ENCODE measurements around the gene NAV2.
A peak's percentile ranks its signal among the peaks of the same experiment; 100 is the strongest.

Gene NAV2

DNA sequence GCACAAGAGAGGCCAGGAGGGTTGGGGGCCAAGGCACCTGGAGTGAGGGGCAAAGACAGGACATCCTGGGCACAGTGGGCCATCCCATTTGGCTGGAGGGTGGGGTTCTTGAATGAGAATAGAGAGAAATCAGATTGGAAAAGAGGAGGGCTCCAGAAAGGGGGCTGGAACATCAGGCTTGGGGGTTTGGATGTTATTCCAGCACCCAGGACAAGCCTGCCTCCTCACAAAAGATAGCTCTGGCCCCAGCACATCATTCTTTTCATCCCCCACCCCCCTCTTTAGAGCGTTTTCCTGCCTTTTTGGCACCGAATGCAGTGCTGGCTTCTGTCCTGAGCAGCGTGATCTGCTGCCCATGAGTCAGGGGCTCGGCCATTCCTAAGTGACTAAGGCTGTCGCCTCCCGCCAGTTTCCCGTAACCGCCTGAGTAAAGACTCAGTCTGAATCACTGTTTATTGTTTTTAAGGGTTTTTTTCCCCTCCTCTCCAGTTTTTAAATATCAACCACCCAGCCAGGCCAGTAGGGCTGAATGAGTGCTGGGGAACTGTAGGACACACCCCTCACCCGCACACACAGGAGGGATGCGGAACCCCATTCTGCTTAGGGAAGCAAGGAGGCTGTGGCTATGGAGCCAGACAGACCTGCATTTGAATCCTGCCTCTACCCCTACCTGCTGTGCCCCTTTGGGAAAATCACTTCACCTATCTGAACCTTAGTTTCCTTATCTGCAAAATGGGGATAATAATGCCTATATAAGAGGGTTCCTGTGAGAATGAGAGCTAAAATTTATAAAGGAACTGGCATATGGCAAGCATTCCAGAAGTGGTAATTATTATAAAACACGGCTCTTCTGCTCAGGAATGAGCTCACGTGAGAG is 32.4 kb upstream of the NAV2 start:
- TF ChIP-seq, protein P1, sequence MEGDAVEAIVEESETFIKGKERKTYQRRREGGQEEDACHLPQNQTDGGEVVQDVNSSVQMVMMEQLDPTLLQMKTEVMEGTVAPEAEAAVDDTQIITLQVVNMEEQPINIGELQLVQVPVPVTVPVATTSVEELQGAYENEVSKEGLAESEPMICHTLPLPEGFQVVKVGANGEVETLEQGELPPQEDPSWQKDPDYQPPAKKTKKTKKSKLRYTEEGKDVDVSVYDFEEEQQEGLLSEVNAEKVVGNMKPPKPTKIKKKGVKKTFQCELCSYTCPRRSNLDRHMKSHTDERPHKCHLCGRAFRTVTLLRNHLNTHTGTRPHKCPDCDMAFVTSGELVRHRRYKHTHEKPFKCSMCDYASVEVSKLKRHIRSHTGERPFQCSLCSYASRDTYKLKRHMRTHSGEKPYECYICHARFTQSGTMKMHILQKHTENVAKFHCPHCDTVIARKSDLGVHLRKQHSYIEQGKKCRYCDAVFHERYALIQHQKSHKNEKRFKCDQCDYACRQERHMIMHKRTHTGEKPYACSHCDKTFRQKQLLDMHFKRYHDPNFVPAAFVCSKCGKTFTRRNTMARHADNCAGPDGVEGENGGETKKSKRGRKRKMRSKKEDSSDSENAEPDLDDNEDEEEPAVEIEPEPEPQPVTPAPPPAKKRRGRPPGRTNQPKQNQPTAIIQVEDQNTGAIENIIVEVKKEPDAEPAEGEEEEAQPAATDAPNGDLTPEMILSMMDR (IDR thresholded peaks at IDR 0.05; ENCODE audit: insufficient read depth, low read depth, low read length, missing control alignments) = peak; percentile 17
- H3K4me3 ChIP-seq (ENCODE audit: low read length) = no peak overlapping the region
- DNase-seq (ENCODE audit: low read depth) = peak; percentile 96

DNA sequence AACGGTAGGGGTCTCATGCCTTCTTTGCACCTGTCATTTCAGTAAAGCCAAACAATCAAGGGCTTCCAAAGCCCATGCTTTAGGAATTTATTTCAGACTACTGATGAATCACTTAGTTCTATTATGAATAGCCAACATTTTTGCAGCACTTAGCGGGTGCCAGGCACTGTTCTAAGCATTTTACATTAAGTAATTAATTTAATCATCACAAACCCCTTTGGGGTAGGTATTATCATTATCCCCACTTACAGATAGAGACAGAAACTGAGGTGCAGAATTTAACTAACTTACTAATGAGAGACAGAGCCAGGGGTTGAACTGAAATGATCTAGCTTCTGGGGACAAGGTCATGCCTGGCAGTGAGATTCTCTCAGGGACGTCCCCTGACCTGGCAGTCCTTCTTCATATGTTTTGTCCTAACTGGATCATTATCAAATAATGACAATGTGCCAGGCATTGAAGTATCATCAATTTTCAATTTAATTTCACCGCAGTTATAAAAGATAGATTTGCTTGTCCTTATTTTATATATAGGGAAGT is 31.7 kb upstream of the NAV2 start:
- peak; percentile 30 for DNase-seq (ENCODE audit: low read depth)
- no peak overlapping the region for H3K4me3 ChIP-seq (ENCODE audit: low read length)
- TF ChIP-seq, protein P1 (IDR thresholded peaks at IDR 0.05; ENCODE audit: insufficient read depth, low read depth, low read length, missing control alignments) = no peak

DNA sequence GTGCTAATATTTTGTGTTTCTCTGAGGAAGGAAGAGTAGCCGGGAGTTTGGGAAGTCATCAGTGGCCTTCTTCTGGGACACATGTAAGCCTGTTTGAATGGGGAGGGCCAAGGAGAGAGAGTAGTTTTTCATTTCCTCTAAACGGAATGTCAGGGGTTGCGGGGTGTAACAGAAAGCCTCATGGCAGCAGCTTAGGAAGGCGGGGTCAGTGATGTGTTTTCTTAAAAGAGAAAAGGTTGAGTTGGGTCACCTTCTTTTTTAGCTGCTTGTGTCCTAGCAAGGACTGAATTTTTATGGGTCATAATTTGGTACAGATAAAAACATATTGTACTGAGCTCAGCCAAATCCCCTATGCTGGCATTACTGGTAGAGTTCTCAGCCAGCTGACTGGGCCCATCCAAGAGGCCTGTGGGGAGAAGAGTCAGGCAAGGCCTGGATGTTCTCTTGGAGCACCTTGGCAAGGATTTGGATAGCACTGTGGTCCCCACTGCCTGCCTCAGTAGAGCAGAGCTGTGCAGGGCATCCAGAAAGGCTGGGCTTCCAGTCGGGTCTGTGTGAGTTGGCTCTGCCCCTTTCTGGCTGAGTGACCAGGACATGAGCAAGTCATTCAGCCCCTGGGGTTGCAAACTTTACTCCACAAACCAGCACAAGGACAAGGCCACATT is 29.4 kb upstream of the NAV2 start:
- TF ChIP-seq, protein P1 (IDR thresholded peaks at IDR 0.05; ENCODE audit: insufficient read depth, low read depth, low read length, missing control alignments) = no peak

DNA sequence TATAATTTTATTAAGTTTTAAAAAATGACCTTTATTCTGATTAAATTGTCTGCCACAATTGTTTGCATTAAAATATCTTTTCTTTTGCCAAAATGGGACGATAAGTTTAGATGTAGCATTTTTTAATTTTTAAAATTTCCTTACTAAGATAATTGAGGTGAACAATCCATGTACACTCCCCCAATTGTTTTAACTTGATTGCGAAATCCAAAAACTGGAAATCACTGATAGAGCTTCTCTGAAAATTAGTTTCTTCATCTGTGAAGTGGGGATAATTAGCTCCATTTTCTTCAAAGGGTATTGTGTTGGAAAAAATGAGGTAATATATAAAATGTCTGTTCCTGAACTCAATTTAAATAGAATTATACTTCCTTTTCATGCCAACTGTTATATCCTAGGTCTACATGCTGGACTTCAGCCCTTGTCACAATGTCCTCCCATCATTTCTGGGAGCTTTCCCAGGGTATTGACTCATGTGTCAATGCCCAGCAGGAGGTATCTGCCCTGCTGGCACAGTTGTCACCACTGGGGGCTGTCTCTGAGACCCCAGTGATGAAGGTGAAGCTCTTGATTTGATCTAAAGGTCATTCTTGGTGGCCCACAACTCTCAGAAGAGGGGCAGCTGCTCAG is 28.7 kb upstream of the NAV2 start:
- no peak for DNase-seq (ENCODE audit: low read depth)
- TF ChIP-seq, protein P1 (IDR thresholded peaks at IDR 0.05; ENCODE audit: insufficient read depth, low read depth, low read length, missing control alignments) = no peak
- no peak overlapping the region for H3K4me3 ChIP-seq (ENCODE audit: low read length)

More for the DNA sequence above, 29.4 kb upstream of the NAV2 start:
- H3K4me3 ChIP-seq (ENCODE audit: low read length) = no peak overlapping the region
- DNase-seq (ENCODE audit: low read depth) = no peak

DNA sequence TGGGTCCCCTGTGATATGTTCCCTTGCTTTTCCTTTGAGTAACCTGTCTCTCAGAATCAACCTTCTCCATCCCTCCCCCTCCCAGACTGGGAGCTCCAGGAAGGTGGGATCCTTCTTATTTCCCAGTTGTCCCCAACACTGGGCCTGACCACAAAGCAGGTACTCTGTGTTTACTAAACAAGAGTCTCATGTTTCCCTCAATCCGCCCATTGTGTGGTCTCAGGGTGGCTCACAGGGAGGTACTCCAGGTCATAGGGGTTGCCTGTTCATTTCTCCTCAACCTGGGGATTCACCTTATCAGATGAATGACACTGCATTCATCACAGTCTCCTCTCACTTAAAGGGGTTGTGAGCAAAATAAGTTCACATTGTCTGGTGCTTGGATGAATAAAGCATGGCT is 26.4 kb upstream of the NAV2 start:
- no peak overlapping the region for H3K4me3 ChIP-seq (ENCODE audit: low read length)
- no peak for DNase-seq (ENCODE audit: low read depth)
- TF ChIP-seq, protein P1 (IDR thresholded peaks at IDR 0.05; ENCODE audit: insufficient read depth, low read depth, low read length, missing control alignments) = no peak

DNA sequence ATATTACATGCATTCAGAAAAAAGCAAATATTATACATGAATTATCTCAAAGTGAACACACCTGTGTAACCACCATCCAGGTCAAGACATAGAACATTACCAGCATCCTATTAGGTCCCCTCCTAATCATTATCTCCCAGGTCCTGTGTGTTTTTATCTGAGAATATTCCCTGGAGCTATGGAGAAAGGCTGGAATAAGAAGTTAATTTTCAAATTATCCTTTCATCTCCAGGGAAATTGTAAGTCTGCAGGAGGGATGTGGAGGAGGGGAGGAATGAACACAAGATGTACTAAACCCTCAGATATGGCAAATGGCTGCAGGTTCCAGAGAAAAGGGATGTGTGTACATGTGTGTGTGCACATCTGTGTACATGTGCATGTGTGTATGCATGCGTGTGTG is 25.2 kb upstream of the NAV2 start:
- TF ChIP-seq, protein P1 (IDR thresholded peaks at IDR 0.05; ENCODE audit: insufficient read depth, low read depth, low read length, missing control alignments) = no peak
- DNase-seq (ENCODE audit: low read depth) = no peak

More for the DNA sequence above, 25.2 kb upstream of the NAV2 start:
- no peak overlapping the region for H3K4me3 ChIP-seq (ENCODE audit: low read length)
